Measurements from ENCODE around the gene GPATCH1.

GPATCH1 gene

GRCh38 chr19:33093420-33094210 is 12.6 kb downstream of the GPATCH1 start:
- no peak for TF ChIP-seq EZH2phosphoT487 (IDR thresholded peaks at IDR 0.05; ENCODE audit: low read length)
- no peaks in the 10 kb centered on the region for H3K9me2 ChIP-seq (replicated peaks; ENCODE audit: insufficient read depth, low read length)
- no peak overlapping the region for H3K4me2 ChIP-seq (ENCODE audit: low read depth, low read length)
- no peak overlapping the region for H2AFZ ChIP-seq (ENCODE audit: low read length)
- no peak for DNase-seq
- H3F3A ChIP-seq (ENCODE audit: insufficient read depth, low read length), result no peaks in the 10 kb centered on the region
- no peaks in the 10 kb centered on the region for H3K79me2 ChIP-seq (ENCODE audit: low read length)
- no peak overlapping the region for H3K9ac ChIP-seq (ENCODE audit: low read length)
- H3K27ac ChIP-seq (ENCODE audit: low read length), result no peak overlapping the region
- 0 out of 2 replicates have a peak, but pooled peaks cover 5% of the 10 kb centered on the region for H3K4me1 ChIP-seq (ENCODE audit: low read length)
- H3K9me3 ChIP-seq (replicated peaks; ENCODE audit: insufficient read depth, low read length), result no peaks in the 10 kb centered on the region
- H4K20me1 ChIP-seq (ENCODE audit: insufficient read depth, low read length), result no peaks in the 10 kb centered on the region
- H3K36me3 ChIP-seq (replicated peaks; ENCODE audit: insufficient read depth, low read length), result no peaks in the 10 kb centered on the region; the same call in 1 of the 2 replicates
- H3K27me3 ChIP-seq (replicated peaks; ENCODE audit: insufficient read depth, low read length), result no peaks in the 10 kb centered on the region
- H3K4me3 ChIP-seq (ENCODE audit: low read length), result no peak overlapping the region

- no peaks in the 10 kb centered on the region for H3K79me2 ChIP-seq (ENCODE audit: low read length)
- H3K9ac ChIP-seq (ENCODE audit: low read length), result no peak overlapping the region
- no peaks in the 10 kb centered on the region for H4K20me1 ChIP-seq (ENCODE audit: insufficient read depth, low read length)
- no peaks in the 10 kb centered on the region for H3K9me3 ChIP-seq (replicated peaks; ENCODE audit: insufficient read depth, low read length)
- no peaks in the 10 kb centered on the region for H3K9me2 ChIP-seq (replicated peaks; ENCODE audit: insufficient read depth, low read length)
- no peaks in the 10 kb centered on the region for H3F3A ChIP-seq (ENCODE audit: insufficient read depth, low read length)
- H3K27ac ChIP-seq (ENCODE audit: low read length), result no peak overlapping the region
- H3K4me2 ChIP-seq (ENCODE audit: low read depth, low read length), result no peak overlapping the region
- H3K4me3 ChIP-seq (ENCODE audit: low read length), result no peak overlapping the region
- 0 out of 2 replicates have a peak, but pooled peaks cover 5% of the 10 kb centered on the region for H3K4me1 ChIP-seq (ENCODE audit: low read length)
- DNase-seq, result no peak
- no peaks in the 10 kb centered on the region for H3K27me3 ChIP-seq (replicated peaks; ENCODE audit: insufficient read depth, low read length)
- no peak overlapping the region for H2AFZ ChIP-seq (ENCODE audit: low read length)
- no peak for TF ChIP-seq CTCF (IDR thresholded peaks at IDR 0.05; ENCODE audit: low read length)
- no peak for TF ChIP-seq EZH2 (optimal IDR thresholded peaks at IDR 0.05; ENCODE audit: low read depth, low read length)
- TF ChIP-seq EZH2phosphoT487 (IDR thresholded peaks at IDR 0.05; ENCODE audit: low read length), result no peak
- H3K36me3 ChIP-seq (replicated peaks; ENCODE audit: insufficient read depth, low read length), result no peaks in the 10 kb centered on the region; the same call in 1 of the 2 replicates
Observed at GRCh38 chr19:33094436-33095067, 13.6 kb downstream of the GPATCH1 start.

DNA sequence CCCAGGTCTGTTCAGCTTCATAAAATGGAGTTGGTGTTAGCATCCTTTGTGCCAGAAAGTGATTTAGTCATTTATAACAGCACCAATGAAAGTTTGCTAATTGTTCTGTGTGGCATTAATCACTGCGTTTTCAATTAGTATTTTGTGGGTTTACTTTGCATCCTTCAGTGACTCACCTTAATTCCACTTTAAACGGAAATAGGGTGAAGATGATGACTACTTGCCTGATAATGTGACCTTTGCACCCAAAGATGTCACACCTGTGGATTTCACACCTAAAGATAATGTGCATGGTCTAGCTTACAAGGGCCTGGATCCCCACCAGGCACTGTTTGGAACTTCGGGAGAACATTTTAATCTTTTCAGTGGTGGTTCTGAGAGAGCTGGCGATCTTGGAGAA is 15.0 kb downstream of the GPATCH1 start:
- no peak for TF ChIP-seq CTCF (IDR thresholded peaks at IDR 0.05; ENCODE audit: low read length)
- TF ChIP-seq EZH2 (optimal IDR thresholded peaks at IDR 0.05; ENCODE audit: low read depth, low read length), result no peak
- no peaks in the 10 kb centered on the region for H3K27me3 ChIP-seq (replicated peaks; ENCODE audit: insufficient read depth, low read length)
- no peaks in the 10 kb centered on the region for H4K20me1 ChIP-seq (ENCODE audit: insufficient read depth, low read length)
- no peak overlapping the region for H3K4me2 ChIP-seq (ENCODE audit: low read depth, low read length)
- H3K27ac ChIP-seq (ENCODE audit: low read length), result no peak overlapping the region
- no peak overlapping the region for H3K4me3 ChIP-seq (ENCODE audit: low read length)
- no peaks in the 10 kb centered on the region for H3K4me1 ChIP-seq (ENCODE audit: low read length)
- H3K9ac ChIP-seq (ENCODE audit: low read length), result no peak overlapping the region
- no peak for DNase-seq
- no peaks in the 10 kb centered on the region; the same call in 1 of the 2 replicates for H3K36me3 ChIP-seq (replicated peaks; ENCODE audit: insufficient read depth, low read length)
- no peak overlapping the region for H2AFZ ChIP-seq (ENCODE audit: low read length)
- no peaks in the 10 kb centered on the region for H3K9me3 ChIP-seq (replicated peaks; ENCODE audit: insufficient read depth, low read length)
- H3F3A ChIP-seq (ENCODE audit: insufficient read depth, low read length), result no peaks in the 10 kb centered on the region
- no peaks in the 10 kb centered on the region for H3K9me2 ChIP-seq (replicated peaks; ENCODE audit: insufficient read depth, low read length)
- H3K79me2 ChIP-seq (ENCODE audit: low read length), result no peaks in the 10 kb centered on the region
